ENCODE results near the gene SPCS3. TPM values are rescaled to one million over a fixed set of nuclear protein-coding genes. Genes with fewer than 3 reads are reported as not detected.

The SPCS3 gene
- 83.9 and 102 TPM in 2 replicates for total RNA-seq

DNA sequence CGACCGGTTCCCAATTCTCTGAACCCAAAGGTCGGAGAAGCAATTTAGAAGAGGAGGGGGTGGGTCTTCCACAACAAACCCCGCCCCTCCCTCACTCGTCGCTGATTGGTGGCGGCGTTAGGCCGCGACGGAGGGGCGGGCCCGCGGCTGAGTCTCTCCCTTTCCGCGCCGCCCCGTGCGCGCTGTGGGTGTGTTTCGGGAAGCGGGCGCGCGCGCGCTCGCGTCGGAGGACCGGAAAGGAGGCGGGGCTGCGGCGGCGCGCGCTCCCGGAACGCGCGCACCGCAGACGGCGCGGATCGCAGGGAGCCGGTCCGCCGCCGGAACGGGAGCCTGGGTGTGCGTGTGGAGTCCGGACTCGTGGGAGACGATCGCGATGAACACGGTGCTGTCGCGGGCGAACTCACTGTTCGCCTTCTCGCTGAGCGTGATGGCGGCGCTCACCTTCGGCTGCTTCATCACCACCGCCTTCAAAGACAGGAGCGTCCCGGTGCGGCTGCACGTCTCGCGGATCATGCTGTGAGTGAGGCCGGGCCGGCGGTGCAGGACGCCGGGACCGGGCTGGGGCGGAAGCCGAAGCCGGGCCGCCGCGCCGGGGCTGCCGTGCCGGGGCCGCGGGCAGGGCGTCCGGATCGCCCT is at the start of gene SPCS3:
Gene SPCS3 (plus strand): TSS at position 263 of the 636 bp plus-strand sequence. CDS start 111 bp downstream, at position 374.

Other genes with a start within 250 kb of the SPCS3 start
- gene SPATA4, start 124.4 kb upstream of the SPCS3 start, total RNA-seq: 0.12 TPM in 1 of 2 replicates, not detected in the other
- not detected in 2 replicates for gene ASB5, start 50.7 kb upstream of the SPCS3 start, total RNA-seq

All from aortic smooth muscle cell (primary cell).